ENCODE measurements around the gene NSRP1. TPM values are rescaled to one million over a fixed set of nuclear protein-coding genes. Genes with fewer than 3 reads are reported as not detected.

Gene NSRP1
- total and polyA plus RNA-seq, 10 of the 15 experiments (the other 5 are each of a cell fraction or from before 2014, with no cell fraction given) = 12.5 to 69.7 (median 37.8) TPM

GRCh38 chr17:30116345-30116660, 313 bp upstream of the NSRP1 start (continued):
- TF ChIP-seq PKNOX1 (IDR thresholded peaks at IDR 0.05) = no peak
- no peak for TF ChIP-seq SKIL (IDR thresholded peaks at IDR 0.05; ENCODE audit: low read depth, poor library complexity, severe bottlenecking)
- TF ChIP-seq IKZF2 (IDR thresholded peaks at IDR 0.05) = no peak
- TF ChIP-seq CEBPB (IDR thresholded peaks at IDR 0.05; ENCODE audit: borderline replicate concordance in 1 of 2, low read depth in 2 of 2, low read length in 2 of 2) = no peak
- TF ChIP-seq PBX3 (IDR thresholded peaks at IDR 0.05; ENCODE audit: insufficient replicate concordance, low read depth, low read length) = no peak
- TF ChIP-seq KDM1A (IDR thresholded peaks at IDR 0.05; ENCODE audit: borderline replicate concordance) = no peak
- TF ChIP-seq SMAD5 (IDR thresholded peaks at IDR 0.05; ENCODE audit: low read depth) = no peak
- TF ChIP-seq CTCF (IDR thresholded peaks at IDR 0.05 in 2 of 3, conservative IDR thresholded peaks at IDR 0.05 in 1 of 3; ENCODE audit: control insufficient read depth in 2 of 3, extremely low read depth in 1 of 3, insufficient read depth in 1 of 3, low read depth in 3 of 3, low read length in 3 of 3) = no peak
- no peak for TF ChIP-seq JUNB (IDR thresholded peaks at IDR 0.05)
- TF ChIP-seq NR2C2 (IDR thresholded peaks at IDR 0.05; ENCODE audit: borderline replicate concordance, control insufficient read depth, insufficient read length, low read depth) = no peak
- TF ChIP-seq NFXL1 (IDR thresholded peaks at IDR 0.05; ENCODE audit: borderline replicate concordance) = no peak
- TF ChIP-seq ZNF687 (IDR thresholded peaks at IDR 0.05) = no peak
- TF ChIP-seq USF1 (IDR thresholded peaks at IDR 0.05; ENCODE audit: borderline replicate concordance, extremely low read length, insufficient read depth, low read depth, low read length) = no peak
- TF ChIP-seq MTA2 (IDR thresholded peaks at IDR 0.05; ENCODE audit: low read depth) = 0 out of 2 replicates have a peak, but pooled peaks have one; percentile 9
- TF ChIP-seq YY1 (IDR thresholded peaks at IDR 0.05; ENCODE audit: low read depth, low read length) = no peak
- no peak for TF ChIP-seq EP300 (IDR thresholded peaks at IDR 0.05; ENCODE audit: borderline replicate concordance in 1 of 2, control insufficient read depth in 1 of 2, low read depth in 2 of 2, low read length in 2 of 2)
- TF ChIP-seq IRF4 (IDR thresholded peaks at IDR 0.05; ENCODE audit: low read depth, low read length) = no peak
- TF ChIP-seq SREBF2 (IDR thresholded peaks at IDR 0.05; ENCODE audit: low read length) = no peak
- no peak for TF ChIP-seq EZH2 (IDR thresholded peaks at IDR 0.05; ENCODE audit: borderline replicate concordance, control insufficient read depth, low read depth, low read length)
